ENCODE measurements around the gene KCNJ9. TPM values are rescaled to one million over a fixed set of nuclear protein-coding genes. Genes with fewer than 3 reads are reported as not detected.

KCNJ9 gene
- total and polyA plus RNA-seq, 2 of the 13 experiments (the other 11 are each of a cell fraction or from before 2014, with no cell fraction given) = not detected

GRCh38 chr1:160064746-160065145 lies 16.6 kb upstream of the KCNJ9 start (continued):
- TF ChIP-seq, protein P1, sequence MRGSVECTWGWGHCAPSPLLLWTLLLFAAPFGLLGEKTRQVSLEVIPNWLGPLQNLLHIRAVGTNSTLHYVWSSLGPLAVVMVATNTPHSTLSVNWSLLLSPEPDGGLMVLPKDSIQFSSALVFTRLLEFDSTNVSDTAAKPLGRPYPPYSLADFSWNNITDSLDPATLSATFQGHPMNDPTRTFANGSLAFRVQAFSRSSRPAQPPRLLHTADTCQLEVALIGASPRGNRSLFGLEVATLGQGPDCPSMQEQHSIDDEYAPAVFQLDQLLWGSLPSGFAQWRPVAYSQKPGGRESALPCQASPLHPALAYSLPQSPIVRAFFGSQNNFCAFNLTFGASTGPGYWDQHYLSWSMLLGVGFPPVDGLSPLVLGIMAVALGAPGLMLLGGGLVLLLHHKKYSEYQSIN (CRISPR knock-in tag; IDR thresholded peaks at IDR 0.05; ENCODE audit: borderline replicate concordance) = no peak
- no peak for TF ChIP-seq SOX6 (IDR thresholded peaks at IDR 0.05)
- TF ChIP-seq SOX6 (CRISPR knock-in tag; IDR thresholded peaks at IDR 0.05) = peak; percentile 29
- TF ChIP-seq IKZF4 (CRISPR knock-in tag; IDR thresholded peaks at IDR 0.05; ENCODE audit: borderline replicate concordance, low read depth, not compliant biosample characterization) = no peak
- no peak for TF ChIP-seq GRHL1 (CRISPR knock-in tag; conservative IDR thresholded peaks at IDR 0.05)
- no peak for TF ChIP-seq EHMT2 (IDR thresholded peaks at IDR 0.05; ENCODE audit: borderline replicate concordance, low read depth, low read length)
- no peak for TF ChIP-seq ZNF281 (CRISPR knock-in tag; IDR thresholded peaks at IDR 0.05; ENCODE audit: borderline replicate concordance)
- TF ChIP-seq RARA (CRISPR knock-in tag; IDR thresholded peaks at IDR 0.05) = no peak
- no peak for TF ChIP-seq U2AF2 (IDR thresholded peaks at IDR 0.05; ENCODE audit: low read depth, low read length)
